Activated T-cell treated with anti-CD3 and anti-CD28 coated beads, Interleukin-2, amount 50 U/mL, for 1 hour (primary cell): ENCODE results near the gene NXPH4.

ENCODE experiments used
- DNase-seq: peaks from one replicate; pipeline ENCODE4 v3.0.0-alpha.2; 2020

The NXPH4 gene

DNA sequence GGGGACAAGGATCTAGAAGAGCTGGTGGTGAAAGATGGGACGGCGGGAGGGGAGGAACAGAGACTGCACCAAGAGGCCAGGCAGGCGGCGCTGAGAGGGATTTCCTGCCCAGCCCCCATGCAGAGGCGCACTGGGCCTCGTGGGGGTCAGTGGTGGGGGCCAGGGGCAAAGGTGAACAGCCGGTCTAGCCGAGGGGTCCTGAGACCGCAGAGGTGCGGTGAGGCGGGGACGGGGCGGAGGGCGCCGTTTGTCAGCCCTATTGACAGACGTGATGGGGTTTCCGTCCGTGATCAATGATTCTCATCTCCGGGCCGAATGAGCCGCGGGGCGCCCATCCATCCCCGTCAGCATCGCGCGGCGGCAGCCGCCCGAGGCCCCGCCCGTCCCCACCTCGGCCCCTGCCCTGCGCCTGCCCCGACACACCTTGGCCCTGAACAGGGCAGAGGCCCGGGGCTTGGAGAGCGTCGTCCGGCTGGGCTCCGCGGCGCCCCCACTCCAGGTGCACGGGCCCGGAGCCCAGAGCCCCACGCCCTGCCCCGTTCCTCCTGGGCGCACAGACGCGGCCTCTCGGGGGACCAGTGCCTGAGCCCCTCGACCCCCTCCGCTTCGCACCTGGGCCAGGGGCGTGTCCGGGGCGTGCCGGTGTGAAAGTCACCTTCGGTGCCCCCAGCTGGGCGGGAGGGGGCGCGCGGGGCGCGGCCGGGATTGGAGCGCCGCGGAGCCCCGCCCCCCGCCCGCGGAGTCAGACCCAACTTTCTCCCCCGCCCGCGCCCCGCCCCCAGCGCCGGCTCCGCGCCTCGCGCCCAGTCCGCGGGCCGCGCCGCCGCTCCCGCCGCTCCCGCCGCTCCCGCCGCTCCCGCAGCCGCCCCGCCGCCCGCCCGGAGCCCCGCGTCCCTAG, at the start of gene NXPH4:
Gene NXPH4, plus strand, starts transcription at position 781 of the 898 bp plus-strand sequence. CDS start 176 bp downstream, outside the sequence.
- DNase-seq: peak; percentile 71

DNA sequence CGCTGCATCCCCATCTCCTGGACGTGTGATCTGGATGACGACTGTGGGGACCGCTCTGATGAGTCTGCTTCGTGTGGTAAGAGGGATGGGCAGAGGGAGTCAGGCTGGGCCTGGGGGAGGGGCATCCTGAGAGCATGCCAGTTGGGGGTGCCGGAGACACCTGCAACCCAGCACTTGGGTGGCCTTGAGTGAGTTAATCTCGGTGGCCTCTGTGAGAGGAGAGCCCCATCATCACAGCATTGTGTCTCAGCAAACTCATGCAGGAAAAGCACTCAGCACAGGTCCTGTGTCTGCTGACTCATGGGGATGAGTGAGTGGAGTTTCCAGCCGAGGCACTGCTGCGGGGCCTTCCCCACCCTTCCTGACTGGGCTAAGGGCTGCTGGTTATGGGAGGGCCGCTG, 49.6 kb upstream of the NXPH4 start:
- no peak for DNase-seq

DNA sequence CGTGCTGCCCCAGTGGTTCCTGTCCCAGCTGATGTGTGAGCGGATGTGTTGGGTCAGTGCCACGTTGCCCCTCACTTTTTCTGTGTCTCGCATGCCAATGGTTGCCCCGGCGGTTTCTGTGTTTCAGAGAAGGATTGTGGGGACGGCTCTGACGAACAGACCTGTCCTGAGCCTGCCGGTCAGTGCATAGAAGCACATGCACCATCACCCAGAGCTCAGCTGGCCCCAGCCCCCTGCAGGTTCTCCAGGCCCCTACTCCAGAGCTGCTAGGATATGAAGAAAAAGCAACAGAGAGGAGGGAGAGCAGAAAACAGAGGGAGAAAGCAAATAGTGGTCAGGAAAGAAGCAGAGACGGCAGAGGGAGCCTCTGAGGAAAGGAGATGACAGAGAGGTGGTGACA, 48.5 kb upstream of the NXPH4 start:
- no peak for DNase-seq

DNA sequence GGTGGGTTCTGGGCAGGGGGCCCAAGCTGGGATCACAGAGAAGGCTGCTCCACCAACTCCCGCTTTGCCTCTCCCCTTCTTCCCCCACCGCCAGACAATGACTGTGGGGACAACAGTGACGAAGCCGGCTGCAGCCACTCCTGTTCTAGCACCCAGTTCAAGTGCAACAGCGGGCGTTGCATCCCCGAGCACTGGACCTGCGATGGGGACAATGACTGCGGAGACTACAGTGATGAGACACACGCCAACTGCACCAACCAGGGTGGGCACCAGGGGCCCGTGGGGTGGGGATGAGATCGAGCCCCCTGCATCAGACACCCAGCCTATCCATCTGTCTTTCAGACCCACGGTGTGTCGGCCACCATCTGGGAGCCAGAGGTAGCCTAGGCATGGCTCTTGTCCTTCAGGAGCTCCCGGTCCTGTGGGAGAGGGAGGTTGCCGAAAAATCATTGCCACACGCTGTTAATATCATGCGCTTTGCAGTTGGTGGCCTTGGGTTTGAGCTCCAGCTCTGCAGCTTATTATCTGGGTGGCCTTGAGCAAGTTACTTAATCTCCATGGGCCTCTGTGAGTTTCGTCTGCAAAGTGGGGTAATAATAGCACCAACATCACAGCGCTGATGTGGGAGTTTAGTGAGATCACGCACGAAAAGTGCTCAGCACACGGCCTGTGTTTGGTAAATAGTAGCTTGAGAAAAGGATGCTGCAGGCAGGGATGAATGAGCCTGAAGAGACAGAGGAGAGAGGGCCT, 47.4 kb upstream of the NXPH4 start:
- no peak for DNase-seq

DNA sequence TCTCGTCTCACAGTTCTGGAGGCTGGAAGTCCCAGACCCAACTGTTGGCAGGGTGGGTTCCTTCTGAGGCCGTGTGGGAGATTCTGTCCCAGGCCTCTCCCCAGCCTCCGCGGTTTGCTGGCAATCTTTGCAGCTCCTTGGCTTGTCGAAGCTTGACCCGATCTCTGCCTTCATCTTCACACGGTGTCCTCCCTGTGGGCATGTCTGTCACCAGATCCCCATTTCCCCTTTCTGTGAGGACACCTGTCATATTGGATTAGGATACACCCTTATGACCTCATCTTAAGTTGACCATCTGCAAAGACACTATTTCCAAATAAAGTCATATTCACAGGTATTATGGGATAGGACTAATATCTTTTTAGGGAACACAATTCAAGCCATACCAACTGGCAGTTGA, 46.6 kb upstream of the NXPH4 start:
- no peak for DNase-seq

DNA sequence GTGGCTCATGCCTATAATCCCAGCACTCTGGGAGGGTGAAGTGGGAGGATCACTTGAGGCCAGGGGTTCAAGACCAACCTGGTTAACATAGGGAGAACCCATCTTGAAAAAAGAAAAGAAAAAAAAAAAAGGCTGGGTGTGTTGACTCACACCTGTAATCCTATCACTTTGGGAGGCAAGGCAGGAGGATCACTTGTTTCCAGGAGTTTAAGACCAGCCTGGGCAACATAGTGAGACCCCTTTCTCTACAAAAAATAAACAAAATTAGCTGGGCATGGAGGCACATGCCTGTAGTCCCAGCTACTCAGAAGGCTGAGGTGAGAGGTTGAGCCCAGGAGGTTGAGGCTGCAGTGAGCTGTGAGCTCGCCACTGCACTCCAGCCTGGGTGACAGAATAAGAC, 46.2 kb upstream of the NXPH4 start:
- no peak for DNase-seq

DNA sequence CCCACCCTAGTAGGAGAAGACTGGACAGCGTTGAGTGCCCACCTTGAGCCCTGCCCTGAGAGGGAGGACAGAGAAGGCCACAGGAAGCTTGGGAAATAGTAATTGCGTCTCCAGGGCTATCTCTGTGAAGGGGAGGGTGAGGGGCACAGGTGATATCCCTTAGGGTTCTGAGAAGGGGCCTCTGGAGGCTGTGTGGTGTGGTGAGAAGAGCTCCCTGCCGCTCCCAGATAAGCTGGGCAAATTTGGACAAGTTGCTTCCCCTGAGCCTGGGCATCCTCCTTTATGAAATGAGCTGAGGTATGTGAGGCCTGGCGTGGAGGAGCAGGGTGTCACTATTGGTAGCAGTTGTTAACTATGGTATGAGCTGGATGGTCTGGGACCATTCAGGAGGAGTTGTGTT, 45.7 kb upstream of the NXPH4 start:
- DNase-seq: no peak

DNA sequence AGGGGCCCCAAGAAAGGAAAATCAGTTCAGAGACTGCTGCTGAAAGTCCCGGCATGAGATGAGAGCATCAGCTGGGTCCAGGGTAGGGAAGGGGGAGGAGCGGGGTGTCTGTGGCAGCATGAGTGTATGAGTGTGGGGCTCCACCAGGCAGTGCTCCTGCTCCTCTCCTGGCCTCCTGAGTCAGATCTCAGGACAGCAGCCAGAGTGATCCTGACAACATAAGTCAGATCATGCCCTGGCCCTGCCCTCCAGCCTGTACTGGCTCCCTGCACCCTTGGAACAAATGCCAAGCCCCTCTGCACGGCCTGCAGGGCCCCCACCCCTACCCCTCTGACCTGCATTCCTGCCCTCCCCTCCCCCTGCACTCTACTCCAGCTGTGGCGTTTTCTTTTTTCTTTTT, 44.9 kb upstream of the NXPH4 start:
- no peak for DNase-seq

DNA sequence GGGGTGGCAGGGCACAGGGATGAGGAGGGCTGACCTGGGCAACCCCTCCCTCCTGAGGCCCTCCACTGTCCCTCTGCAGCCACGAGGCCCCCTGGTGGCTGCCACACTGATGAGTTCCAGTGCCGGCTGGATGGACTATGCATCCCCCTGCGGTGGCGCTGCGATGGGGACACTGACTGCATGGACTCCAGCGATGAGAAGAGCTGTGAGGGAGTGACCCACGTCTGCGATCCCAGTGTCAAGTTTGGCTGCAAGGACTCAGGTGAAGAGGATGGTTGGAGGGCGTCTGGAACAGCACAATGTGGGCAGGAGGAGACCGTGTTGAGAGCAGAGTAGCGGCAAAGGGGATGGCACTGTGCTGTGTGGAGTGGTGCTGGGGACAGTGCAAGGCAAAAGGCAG, 43.5 kb upstream of the NXPH4 start:
- DNase-seq: no peak

DNA sequence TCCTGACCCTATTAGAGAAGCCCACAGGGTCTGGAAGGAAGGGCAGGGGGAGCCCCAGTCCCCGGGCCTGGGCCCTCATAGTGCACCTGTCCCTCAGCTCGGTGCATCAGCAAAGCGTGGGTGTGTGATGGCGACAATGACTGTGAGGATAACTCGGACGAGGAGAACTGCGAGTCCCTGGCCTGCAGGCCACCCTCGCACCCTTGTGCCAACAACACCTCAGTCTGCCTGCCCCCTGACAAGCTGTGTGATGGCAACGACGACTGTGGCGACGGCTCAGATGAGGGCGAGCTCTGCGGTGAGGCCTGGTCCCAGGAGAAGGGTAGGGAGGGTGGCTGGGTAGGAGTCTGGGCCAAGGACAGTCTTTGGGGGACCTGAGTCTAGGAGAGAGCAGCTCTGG, 42.9 kb upstream of the NXPH4 start:
- no peak for DNase-seq

DNA sequence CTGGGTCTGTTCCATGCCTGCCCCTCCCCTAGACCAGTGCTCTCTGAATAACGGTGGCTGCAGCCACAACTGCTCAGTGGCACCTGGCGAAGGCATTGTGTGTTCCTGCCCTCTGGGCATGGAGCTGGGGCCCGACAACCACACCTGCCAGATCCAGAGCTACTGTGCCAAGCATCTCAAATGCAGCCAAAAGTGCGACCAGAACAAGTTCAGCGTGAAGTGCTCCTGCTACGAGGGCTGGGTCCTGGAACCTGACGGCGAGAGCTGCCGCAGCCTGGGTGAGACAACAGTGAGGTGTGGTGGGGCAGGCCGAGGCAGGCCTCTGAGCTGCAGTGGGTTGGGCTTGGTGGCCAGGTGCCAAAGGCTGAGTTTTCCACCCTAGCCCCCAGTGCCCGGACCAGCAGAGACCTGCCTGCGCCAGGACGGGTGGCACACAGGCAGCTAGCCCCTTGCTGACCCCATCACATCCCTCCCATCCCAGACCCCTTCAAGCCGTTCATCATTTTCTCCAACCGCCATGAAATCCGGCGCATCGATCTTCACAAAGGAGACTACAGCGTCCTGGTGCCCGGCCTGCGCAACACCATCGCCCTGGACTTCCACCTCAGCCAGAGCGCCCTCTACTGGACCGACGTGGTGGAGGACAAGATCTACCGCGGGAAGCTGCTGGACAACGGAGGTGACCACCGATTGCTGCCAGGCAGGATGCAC, 41.0 kb upstream of the NXPH4 start:
- peak; percentile 43 for DNase-seq

DNA sequence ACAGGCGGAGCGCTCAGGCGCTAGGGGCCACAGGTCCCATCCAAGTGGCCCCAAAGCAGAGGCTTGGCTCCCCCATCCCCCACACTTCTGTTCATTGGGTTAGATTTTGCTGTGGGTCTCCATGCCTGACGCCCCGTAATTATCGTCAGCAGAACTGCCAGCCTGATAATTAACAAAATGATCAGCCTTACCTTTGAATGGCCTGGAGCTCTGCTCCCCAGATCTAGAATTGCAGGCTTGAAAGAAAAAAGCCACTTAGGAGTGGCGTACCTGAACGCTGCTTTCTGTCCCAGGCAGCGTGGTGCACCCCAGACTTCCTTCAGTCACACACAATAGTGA, 40.5 kb upstream of the NXPH4 start:
- DNase-seq: no peak

DNA sequence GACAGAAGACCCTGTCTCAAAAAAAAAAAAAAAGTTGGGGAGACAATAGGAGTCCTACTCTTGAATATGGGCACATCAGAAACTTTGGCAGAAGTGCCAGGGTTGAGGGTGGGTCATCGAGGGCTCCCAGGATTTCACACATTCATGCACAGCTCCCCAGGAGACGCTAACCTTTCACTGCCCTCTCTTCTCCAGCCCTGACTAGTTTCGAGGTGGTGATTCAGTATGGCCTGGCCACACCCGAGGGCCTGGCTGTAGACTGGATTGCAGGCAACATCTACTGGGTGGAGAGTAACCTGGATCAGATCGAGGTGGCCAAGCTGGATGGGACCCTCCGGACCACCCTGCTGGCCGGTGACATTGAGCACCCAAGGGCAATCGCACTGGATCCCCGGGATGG, 39.7 kb upstream of the NXPH4 start:
- DNase-seq: no peak

DNA sequence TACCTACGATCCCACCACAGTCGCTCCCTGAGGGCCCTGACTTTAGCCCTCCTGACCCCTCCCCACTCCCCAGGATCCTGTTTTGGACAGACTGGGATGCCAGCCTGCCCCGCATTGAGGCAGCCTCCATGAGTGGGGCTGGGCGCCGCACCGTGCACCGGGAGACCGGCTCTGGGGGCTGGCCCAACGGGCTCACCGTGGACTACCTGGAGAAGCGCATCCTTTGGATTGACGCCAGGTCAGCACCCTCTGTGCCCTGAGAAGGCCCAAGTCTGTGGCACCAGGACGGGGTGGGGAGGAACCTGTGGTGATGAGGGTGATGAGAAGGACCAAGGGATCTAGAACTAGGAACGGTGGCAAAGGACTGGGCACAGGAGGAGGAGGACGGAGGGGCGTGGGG, 39.2 kb upstream of the NXPH4 start:
- no peak for DNase-seq

DNA sequence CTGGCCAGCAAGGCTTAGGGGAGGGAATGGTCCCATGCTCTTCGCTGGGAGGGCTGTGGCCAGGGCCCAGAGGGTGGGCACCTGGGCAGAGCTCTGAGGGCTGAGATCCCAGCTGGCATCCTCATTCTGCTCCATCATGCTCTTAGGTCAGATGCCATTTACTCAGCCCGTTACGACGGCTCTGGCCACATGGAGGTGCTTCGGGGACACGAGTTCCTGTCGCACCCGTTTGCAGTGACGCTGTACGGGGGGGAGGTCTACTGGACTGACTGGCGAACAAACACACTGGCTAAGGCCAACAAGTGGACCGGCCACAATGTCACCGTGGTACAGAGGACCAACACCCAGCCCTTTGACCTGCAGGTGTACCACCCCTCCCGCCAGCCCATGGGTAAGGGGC, 38.4 kb upstream of the NXPH4 start:
- no peak for DNase-seq

DNA sequence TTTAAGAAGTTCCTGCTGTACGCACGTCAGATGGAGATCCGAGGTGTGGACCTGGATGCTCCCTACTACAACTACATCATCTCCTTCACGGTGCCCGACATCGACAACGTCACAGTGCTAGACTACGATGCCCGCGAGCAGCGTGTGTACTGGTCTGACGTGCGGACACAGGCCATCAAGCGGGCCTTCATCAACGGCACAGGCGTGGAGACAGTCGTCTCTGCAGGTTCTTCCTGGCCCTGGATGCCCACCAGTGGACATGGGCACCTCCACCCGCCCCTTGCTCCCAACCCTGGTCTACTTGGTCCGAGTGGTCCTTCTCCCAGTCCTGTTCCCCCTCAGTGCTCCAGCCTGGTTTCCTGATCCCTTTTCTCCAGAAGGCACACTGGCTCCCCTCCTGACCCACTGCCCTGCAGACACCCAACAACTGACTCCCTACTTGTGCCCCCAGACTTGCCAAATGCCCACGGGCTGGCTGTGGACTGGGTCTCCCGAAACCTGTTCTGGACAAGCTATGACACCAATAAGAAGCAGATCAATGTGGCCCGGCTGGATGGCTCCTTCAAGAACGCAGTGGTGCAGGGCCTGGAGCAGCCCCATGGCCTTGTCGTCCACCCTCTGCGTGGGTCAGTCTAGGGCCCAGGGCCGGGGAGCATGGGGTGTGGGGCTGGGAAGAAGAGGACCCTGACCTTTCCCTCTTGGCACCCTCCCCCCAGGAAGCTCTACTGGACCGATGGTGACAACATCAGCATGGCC, 37.1 kb upstream of the NXPH4 start:
- DNase-seq: no peak

DNA sequence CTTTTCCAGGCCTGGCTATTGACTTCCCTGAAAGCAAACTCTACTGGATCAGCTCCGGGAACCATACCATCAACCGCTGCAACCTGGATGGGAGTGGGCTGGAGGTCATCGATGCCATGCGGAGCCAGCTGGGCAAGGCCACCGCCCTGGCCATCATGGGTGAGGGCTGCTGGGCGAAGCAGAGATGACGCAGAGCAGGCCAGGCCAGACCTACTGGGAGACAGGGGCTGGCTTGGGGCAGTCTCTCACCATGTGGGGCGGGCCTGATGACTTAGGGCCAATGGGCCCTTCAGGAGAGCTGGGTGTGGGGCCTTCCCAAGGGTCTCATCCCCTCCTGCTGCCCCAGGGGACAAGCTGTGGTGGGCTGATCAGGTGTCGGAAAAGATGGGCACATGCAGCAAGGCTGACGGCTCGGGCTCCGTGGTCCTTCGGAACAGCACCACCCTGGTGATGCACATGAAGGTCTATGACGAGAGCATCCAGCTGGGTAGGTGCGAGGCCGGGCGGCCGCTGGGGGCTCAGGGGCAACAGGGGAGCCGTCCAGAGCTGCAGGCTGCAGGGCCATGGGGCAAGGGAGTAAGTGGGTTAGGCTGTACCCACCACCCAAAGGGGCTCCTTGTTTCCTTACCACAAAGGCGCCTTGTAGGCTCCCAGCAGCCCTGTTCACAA, 36.1 kb upstream of the NXPH4 start:
- no peak for DNase-seq

DNA sequence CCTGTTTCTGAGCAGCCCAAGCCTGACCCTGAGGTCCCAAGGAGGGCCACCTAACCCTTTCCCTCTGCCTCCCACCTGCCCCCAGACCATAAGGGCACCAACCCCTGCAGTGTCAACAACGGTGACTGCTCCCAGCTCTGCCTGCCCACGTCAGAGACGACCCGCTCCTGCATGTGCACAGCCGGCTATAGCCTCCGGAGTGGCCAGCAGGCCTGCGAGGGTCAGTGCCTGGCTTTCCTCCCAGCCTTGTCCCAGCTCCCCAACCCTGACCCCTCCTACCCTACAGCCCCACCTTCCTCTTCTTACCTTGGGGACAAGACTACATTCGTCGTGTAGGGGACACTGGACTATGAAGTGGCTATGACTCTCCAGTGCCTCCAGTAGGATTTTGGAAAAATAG, 35.5 kb upstream of the NXPH4 start:
- DNase-seq: no peak

DNA sequence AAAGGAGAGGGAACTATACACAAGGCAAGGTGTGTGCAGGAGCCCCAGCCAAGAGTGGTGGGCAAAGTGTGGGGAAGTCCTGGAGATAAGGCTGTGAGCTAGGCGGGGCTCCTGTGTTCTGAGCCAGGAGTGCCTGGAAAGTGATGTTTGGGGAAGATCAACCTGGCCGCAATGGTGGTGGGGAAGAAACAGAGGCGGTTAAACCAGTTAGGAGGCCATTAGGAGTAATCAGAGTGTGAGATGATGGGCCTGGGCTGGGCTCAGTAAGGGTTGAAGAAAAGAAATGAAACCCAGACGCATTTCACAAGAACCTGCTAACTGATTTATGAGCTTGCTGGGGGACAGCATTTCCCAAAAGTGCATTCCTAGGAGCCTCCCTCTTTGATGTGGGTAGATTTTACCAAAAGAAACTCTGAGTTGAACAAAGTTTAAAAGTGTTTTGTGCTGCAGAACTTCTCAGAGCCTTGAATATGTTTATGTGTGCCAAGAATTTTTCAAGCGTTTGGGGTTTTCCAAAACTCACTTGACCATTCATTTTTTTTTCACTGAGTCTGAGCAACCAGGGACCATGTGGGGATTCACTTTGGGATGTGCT, 34.9 kb upstream of the NXPH4 start:
- DNase-seq: no peak

DNA sequence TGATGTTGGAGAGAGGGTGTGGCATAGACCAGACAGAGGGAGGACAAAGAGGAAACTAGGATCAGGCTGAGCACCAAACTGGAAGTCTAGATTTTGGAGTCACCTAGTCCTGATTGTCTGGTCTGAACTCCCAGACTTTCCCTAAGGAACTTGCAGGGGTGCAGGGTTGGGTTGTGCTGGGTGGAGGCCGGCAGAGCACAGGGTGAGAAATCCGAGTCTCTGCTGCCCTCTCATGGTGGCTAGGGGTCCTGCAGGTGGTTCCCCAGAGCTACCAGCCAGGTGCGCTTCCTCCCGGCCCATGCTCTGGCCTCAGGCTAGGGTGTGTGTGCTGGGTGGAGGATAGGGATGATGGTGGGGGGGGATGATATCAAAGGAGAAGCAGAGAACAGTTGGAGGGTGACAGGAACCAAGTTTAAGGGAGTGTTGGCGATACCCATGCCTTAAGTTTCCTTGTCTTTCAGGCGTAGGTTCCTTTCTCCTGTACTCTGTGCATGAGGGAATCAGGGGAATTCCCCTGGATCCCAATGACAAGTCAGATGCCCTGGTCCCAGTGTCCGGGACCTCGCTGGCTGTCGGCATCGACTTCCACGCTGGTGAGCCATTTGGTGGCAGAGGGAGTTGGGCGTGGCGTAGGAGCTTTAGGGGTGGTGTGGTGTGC, 33.5 kb upstream of the NXPH4 start:
- peak; percentile 83 for DNase-seq

DNA sequence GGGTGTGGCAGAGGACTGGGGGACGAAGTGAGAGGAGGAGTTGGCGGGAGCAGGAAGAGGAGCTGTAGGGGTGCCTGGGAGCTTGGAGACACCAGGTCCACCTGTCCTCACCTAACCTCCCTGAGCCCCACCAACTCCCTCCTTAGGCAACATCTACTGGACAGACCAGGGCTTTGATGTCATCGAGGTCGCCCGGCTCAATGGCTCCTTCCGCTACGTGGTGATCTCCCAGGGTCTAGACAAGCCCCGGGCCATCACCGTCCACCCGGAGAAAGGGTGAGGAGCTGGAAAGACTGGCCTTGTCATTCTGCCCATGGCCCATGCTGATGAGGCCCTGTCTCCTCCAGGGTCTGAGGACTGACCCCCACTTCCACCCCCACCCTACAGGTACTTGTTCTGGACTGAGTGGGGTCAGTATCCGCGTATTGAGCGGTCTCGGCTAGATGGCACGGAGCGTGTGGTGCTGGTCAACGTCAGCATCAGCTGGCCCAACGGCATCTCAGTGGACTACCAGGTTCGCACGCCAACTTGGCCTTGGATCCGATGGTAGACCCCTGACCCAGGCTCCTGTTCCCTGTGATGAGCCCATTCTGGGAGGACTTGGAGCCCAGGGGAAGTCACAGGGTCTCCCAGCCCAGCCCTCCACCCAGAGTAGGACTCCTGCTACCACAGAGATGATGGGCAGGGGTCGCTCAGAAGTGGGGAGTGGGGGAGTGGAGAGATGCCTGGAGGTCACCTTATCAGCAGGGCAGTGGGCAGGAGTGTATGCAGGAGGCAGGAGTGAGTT, 32.5 kb upstream of the NXPH4 start:
- no peak for DNase-seq
